Thyroid gland (tissue), 4 donors: ENCODE results near the gene POLR1D. TPM values are rescaled to one million over a fixed set of nuclear protein-coding genes. Genes with fewer than 3 reads are reported as not detected.

Source experiments
- DNase-seq, 2 donors: peaks; one replicate each; pipeline ENCODE4 v3.0.0-alpha.2; 2019
- H3K27ac ChIP-seq, 3 donors: fragments of 200-600 bp; sonication (generic); 1 replicate in 2 of 3; 2 replicates in 1 of 3; pipeline ENCODE4 v1.5.1; 2016 to 2019; ENCODE audit warnings: mild to moderate bottlenecking in 1 of 3, moderate library complexity in 1 of 3
- H3K27me3 ChIP-seq: fragments of 200-600 bp; sonication (generic); one replicate; pipeline ENCODE4 v1.5.1; 2019
- H3K36me3 ChIP-seq, 2 donors: fragments of 200-600 bp; sonication (generic); one replicate each; pipeline ENCODE4 v1.5.1; 2016 to 2019
- H3K4me1 ChIP-seq, 2 donors: fragments of 200-600 bp; sonication (generic); one replicate each; pipeline ENCODE4 v1.5.1; 2017 to 2019
- H3K4me3 ChIP-seq, 3 donors: fragments of 200-600 bp; sonication (generic); replicated peaks in 1 of 3; 1 replicate in 2 of 3; 2 replicates in 1 of 3; pipeline ENCODE4 v1.5.1; 2016; ENCODE audit warnings: mild to moderate bottlenecking in 1 of 3
- H3K9me3 ChIP-seq: fragments of 200-600 bp; sonication (generic); one replicate; pipeline ENCODE4 v1.5.1; 2017
- POLR2A ChIP-seq, 2 donors: fragments of 450-650 bp; IDR thresholded peaks; one replicate each; pipeline ENCODE4 v1.6.1; 2017; ENCODE audit warnings: antibody characterized with exemption in 2 of 2, mild to moderate bottlenecking in 2 of 2, moderate library complexity in 1 of 2
- WGBS, 2 donors: methylation state at CpG; one replicate each; pipeline ENCODE4 v1.1.5; 2017; 5-methylcytosine and 5-hydroxymethylcytosine counted together
- intact Hi-C: fragments of 100-400 bp; cut with DNase I; formaldehyde crosslinking; loops from one replicate; pipeline ENCODE4 v1.15.1; 2023
- total RNA-seq, 4 donors: library from RNA; depleted of rRNA; stranded (reverse); fragments of >200 nt; gene quantifications; one replicate each; pipeline ENCODE4 v1.2.3, GENCODE V29; 2016
- TF ChIP-seq, protein P1 (sequence below), 6 experiments: fragments of 200-600 bp in 3 of 6; fragments of 450-650 bp in 3 of 6; sonication (generic) in 3 of 6; IDR thresholded peaks; one replicate each; pipeline ENCODE4 v1.5.1; 2016 to 2019; ENCODE audit warnings: antibody characterized with exemption in 6 of 6, mild to moderate bottlenecking in 2 of 6, inconsistent platforms in 1 of 6, moderate library complexity in 1 of 6

Gene POLR1D
- total RNA-seq, 4 donors from 2014 or later: 64.1 to 111 (median 87.0) TPM

- Histone ChIP-seq H3K4me3 (no peak overlapping the region), H3K27ac (no peak overlapping the region), H3K36me3 (no peaks in the 10 kb centered on the region), H3K27me3 (no peaks in the 10 kb centered on the region), H3K9me3 (no peaks in the 10 kb centered on the region), H3K4me1 (peaks cover 0 to 4% of the 10 kb centered on the region in 2 donors)
- 91 to 94% methylated on average over 3 of the region's 3 CpGs for WGBS, 2 donors
- intact Hi-C loops: no loop called here
- TF ChIP-seq, protein P1, sequence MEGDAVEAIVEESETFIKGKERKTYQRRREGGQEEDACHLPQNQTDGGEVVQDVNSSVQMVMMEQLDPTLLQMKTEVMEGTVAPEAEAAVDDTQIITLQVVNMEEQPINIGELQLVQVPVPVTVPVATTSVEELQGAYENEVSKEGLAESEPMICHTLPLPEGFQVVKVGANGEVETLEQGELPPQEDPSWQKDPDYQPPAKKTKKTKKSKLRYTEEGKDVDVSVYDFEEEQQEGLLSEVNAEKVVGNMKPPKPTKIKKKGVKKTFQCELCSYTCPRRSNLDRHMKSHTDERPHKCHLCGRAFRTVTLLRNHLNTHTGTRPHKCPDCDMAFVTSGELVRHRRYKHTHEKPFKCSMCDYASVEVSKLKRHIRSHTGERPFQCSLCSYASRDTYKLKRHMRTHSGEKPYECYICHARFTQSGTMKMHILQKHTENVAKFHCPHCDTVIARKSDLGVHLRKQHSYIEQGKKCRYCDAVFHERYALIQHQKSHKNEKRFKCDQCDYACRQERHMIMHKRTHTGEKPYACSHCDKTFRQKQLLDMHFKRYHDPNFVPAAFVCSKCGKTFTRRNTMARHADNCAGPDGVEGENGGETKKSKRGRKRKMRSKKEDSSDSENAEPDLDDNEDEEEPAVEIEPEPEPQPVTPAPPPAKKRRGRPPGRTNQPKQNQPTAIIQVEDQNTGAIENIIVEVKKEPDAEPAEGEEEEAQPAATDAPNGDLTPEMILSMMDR (IDR thresholded peaks at IDR 0.05): no peak
- TF ChIP-seq POLR2A (IDR thresholded peaks at IDR 0.05): no peak
- no peak for DNase-seq
These were observed 13.1 kb downstream of the POLR1D start for GRCh38 chr13:27634791-27635190.

GRCh38 chr13:27635266-27635665 lies 13.6 kb downstream of the POLR1D start:
- Histone ChIP-seq H3K36me3 (no peaks in the 10 kb centered on the region), H3K27ac (no peak overlapping the region), H3K9me3 (no peaks in the 10 kb centered on the region), H3K4me1 (peaks cover 0 to 4% of the 10 kb centered on the region in 2 donors), H3K27me3 (no peaks in the 10 kb centered on the region), H3K4me3 (no peak overlapping the region)
- TF ChIP-seq POLR2A (IDR thresholded peaks at IDR 0.05): no peak
- TF ChIP-seq, protein P1 (IDR thresholded peaks at IDR 0.05): no peak
- DNase-seq: no peak
- intact Hi-C loops: no loop called here
- 96% methylated on average over 1 of the region's 1 CpG for WGBS, 2 donors

- TF ChIP-seq POLR2A (IDR thresholded peaks at IDR 0.05): no peak
- TF ChIP-seq, protein P1 (IDR thresholded peaks at IDR 0.05): no peak
- WGBS, 2 donors: 74 to 81% methylated on average over 6 of the region's 6 CpGs
- DNase-seq: no peak
- intact Hi-C loops: no loop called here
- H3K27ac ChIP-seq: no peak overlapping the region
- no peaks in the 10 kb centered on the region for H3K36me3 ChIP-seq
- peaks cover 0 to 4% of the 10 kb centered on the region in 2 donors for H3K4me1 ChIP-seq
- H3K27me3 ChIP-seq: no peaks in the 10 kb centered on the region
- no peaks in the 10 kb centered on the region for H3K9me3 ChIP-seq
- H3K4me3 ChIP-seq: no peak overlapping the region
These were observed 15.0 kb downstream of the POLR1D start for GRCh38 chr13:27636589-27637288.

GRCh38 chr13:27637289-27637626 lies 15.6 kb downstream of the POLR1D start:
- Histone ChIP-seq H3K27ac (no peak overlapping the region), H3K9me3 (no peaks in the 10 kb centered on the region), H3K27me3 (no peaks in the 10 kb centered on the region), H3K4me1 (peaks cover 0 to 4% of the 10 kb centered on the region in 2 donors), H3K4me3 (no peak overlapping the region), H3K36me3 (no peaks in the 10 kb centered on the region)
- WGBS, 2 donors: 98 to 99% methylated on average over 1 of the region's 1 CpG
- intact Hi-C loops: no loop called here
- TF ChIP-seq POLR2A (IDR thresholded peaks at IDR 0.05): no peak
- TF ChIP-seq, protein P1 (IDR thresholded peaks at IDR 0.05): no peak
- no peak for DNase-seq

DNA sequence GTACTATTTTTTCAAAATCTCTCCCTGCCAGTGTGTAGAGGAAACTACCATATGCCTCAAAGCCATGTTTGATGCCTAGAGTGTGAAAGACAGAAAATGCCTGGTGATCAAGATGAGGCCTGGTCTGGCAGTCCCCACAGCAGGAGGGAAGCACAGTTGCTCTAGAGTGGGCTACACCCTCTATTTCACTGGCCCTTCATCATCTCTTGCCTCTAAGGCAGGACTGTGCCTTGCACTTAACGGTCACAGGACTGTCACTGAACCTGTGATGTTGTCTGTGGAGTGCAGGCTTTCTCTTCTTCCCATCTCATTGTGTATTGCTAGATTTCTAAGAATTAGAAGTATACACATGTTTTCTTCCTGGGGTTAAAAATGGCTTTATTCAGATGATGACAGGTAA lies 16.3 kb downstream of the POLR1D start:
- DNase-seq: no peak
- WGBS, 2 donors: 89 to 96% methylated on average over 1 of the region's 1 CpG
- Histone ChIP-seq H3K4me3 (no peak overlapping the region), H3K9me3 (no peaks in the 10 kb centered on the region), H3K4me1 (peaks cover 0 to 4% of the 10 kb centered on the region in 2 donors), H3K36me3 (no peaks in the 10 kb centered on the region), H3K27ac (peak overlapping the region in 1 of 3 donors; percentile 61), H3K27me3 (no peaks in the 10 kb centered on the region)
- intact Hi-C loops: no loop called here
- TF ChIP-seq POLR2A (IDR thresholded peaks at IDR 0.05): no peak
- TF ChIP-seq, protein P1 (IDR thresholded peaks at IDR 0.05): no peak
